A673 (cell line): ENCODE results near the gene PTGDS.

Source experiments
- EZH2 ChIP-seq: fragments of 200-600 bp; sonication (generic); IDR thresholded peaks from 2 replicates; pipeline ENCODE4 v1.6.1; 2017; ENCODE audit warnings: borderline replicate concordance, low read depth, mild to moderate bottlenecking, mixed read lengths, antibody characterized with exemption, low read length; ENCODE audit not compliant: poor library complexity, severe bottlenecking
- TF ChIP-seq, protein P1 (sequence below): fragments of 300-800, 200-600 bp; sonication (generic); conservative IDR thresholded peaks from 2 replicates; pipeline ENCODE4 v1.5.1; 2017; ENCODE audit warnings: low read depth, mild to moderate bottlenecking, antibody characterized with exemption, low read length, moderate library complexity, mixed read lengths

DNA sequence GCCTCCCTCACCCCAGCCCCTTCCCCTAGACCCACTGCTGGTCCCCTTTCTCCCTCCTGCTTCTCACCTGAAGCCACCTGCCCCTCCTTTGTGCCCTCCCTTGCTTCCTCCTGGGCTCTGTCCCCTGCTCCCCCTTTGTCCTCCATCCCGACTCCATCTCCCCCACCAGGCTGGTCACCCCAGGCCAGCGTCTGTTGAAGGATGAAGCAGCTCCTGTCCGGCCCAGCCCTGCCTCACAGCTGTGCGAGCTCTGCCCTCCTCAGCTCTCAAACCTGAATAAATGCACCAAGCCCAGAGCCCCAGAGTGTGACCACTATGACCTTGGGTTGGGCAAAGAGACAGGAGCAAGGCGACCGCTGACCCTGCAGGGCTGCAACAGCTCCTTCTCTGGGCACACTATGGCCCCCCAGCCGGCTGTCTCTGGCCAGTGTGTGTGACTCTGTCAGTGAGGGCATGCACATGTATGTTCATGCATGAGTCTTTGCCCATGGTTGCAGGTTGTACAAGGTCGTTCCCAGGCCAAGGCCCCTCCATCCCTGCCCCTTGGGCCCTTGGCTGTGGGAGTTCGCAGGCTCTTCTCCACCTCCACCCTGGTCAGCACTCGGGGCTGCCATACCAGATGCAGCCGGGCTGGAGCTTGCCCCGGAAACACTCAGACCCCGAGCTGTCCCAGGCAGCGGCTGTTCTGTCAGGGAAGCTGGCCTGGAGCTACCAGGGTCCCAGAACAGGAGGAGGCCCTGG is 21.9 kb upstream of the PTGDS start:
- no peak for TF ChIP-seq EZH2
- TF ChIP-seq, protein P1, sequence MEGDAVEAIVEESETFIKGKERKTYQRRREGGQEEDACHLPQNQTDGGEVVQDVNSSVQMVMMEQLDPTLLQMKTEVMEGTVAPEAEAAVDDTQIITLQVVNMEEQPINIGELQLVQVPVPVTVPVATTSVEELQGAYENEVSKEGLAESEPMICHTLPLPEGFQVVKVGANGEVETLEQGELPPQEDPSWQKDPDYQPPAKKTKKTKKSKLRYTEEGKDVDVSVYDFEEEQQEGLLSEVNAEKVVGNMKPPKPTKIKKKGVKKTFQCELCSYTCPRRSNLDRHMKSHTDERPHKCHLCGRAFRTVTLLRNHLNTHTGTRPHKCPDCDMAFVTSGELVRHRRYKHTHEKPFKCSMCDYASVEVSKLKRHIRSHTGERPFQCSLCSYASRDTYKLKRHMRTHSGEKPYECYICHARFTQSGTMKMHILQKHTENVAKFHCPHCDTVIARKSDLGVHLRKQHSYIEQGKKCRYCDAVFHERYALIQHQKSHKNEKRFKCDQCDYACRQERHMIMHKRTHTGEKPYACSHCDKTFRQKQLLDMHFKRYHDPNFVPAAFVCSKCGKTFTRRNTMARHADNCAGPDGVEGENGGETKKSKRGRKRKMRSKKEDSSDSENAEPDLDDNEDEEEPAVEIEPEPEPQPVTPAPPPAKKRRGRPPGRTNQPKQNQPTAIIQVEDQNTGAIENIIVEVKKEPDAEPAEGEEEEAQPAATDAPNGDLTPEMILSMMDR, result no peak
